ENCODE measurements around the gene KDM6A.

DNA sequence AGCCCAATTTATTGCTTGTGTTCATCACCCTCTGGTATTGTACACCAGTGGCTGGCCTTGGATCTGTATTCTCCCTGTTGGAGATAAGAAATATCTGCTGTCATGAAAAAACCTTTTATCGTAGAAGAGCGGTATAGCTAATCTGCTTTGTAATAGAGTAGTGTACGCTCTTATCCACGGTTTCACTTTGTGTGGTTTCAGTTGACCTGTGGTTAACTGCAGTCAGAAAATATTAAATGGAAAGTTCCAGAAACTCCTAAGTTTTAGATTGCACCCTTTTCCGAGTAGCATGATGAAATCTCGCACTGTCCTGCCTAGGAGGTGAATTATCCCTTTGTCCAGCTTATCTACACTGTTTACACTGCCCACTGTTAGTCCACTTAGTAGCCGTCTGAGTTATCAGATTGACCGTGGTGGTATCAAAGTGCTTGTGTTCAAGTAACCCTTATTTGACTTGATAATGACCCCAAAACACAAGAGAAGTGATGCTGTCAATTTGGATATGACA lies 42.4 kb downstream of the KDM6A start:
- TF ChIP-seq CREB1 (IDR thresholded peaks at IDR 0.05; ENCODE audit: low read depth) (no peak), MAX (IDR thresholded peaks at IDR 0.05) (no peak), YY1 (IDR thresholded peaks at IDR 0.05; ENCODE audit: low read depth) (no peak), EP300 (IDR thresholded peaks at IDR 0.05; ENCODE audit: borderline replicate concordance) (no peak), TCF12 (IDR thresholded peaks at IDR 0.05; ENCODE audit: low read depth) (no peak), CEBPB (IDR thresholded peaks at IDR 0.05) (no peak), TAF1 (IDR thresholded peaks at IDR 0.05; ENCODE audit: low read depth) (no peak), REST (IDR thresholded peaks at IDR 0.05; ENCODE audit: low read depth) (no peak), FOXM1 (IDR thresholded peaks at IDR 0.05; ENCODE audit: borderline replicate concordance, low read depth) (no peak), EGR1 (IDR thresholded peaks at IDR 0.05) (no peak), RAD21 (IDR thresholded peaks at IDR 0.05; ENCODE audit: low read depth) (no peak)
